GM19397 (cell line): ENCODE measurements around the gene CMSS1.

Experiments
- ATAC-seq: cut with Tn5 transposase; IDR thresholded peaks from one replicate; pipeline ENCODE4 v1.9.1; 2021; ENCODE audit warnings: mild to moderate bottlenecking, moderate library complexity; ENCODE audit not compliant: unreplicated experiment

Gene CMSS1

GRCh38 chr3:99850608-99851007 is 32.9 kb downstream of the CMSS1 start:
- no peak for ATAC-seq

DNA sequence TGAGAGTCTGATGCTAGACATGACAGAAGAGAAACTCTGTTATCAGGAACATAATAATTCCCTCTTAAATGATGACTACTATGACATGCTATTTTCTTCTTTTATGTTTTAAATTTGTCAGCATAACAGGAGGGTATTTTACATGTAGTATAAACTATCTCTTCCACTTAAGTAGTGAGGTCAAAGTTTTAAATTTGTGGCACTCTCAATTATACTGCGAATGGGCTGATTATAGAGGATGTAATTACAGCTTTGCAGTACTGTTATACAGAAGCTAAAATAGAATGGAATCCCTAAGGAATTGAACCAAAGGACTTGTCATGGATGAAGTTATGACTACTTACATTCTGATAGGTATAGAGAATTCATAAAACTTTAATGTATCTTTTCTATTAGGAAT is 34.3 kb downstream of the CMSS1 start:
- ATAC-seq: no peak

DNA sequence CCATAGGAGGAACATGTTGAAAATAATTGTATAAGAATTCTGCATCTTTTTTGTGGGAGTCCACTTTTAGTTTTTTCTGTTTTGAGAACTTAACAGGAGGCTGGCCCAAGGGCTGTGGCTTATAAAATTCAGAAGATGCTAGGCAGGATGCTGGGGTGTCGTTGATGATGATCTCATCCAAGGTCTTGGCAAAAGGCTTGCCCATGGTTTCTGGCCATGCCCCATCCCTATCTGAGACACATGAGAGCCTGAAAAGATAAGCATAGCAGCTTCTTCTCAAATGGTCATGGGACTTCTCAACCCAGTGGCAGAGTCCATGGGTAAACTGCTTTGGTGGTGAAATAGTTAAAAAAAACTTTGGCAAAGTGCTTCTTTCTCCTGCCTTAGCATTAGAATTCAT is 35.2 kb downstream of the CMSS1 start:
- no peak for ATAC-seq

- ATAC-seq: no peak
These were observed 37.2 kb downstream of the CMSS1 start for GRCh38 chr3:99854756-99855298.

DNA sequence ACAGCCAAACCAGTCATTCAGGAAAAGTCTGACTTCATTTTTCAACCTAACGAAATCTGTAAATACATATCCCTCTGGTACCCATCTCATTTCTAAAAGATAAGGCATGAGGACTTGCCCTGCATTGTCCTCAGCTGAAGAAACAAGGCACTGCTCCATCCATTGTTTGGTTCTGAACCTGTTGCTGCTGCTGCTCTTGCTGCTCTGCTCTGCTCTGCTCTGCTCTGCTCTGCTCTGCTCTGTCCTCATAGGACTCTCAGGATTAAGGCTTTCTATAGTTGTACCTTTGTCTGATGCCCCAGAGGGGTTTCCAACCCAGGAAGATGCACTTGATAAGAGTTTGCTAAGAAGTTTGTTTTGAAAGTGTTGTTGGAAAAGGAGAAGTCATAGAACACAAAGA is 38.2 kb downstream of the CMSS1 start:
- ATAC-seq: no peak

DNA sequence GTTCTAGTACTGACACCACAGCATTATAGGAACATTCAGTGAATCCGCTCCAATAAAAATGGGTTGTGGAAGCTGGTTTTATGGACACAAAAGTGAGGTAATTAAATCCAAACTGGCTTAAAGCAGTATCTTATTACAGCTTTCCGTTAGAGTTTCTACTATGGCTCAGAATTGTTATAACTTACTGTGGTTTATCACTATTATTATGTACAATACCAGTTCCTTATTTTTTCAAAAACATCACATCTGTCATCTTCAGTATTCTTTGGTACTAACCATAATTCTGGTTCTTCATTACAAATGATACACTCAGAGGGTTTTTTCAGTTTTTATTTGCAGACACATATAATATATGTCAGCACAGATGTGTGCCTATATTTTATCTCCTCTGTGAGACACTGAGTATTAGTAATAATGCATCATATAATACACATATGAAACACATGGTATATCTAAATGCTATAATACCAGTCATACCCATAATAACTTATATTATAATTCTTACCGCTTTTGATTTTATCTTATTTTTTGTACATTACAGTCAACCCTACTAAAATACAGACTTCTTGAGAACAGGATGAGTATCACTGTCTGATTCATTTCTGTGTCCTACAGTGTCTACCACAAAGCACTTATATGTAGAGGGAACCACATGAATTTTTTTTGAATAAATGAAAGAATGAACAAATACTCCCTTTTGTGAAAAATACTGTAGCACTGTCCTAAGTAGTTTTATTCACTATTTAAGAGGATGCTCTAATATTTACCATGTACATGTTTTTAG is 39.0 kb downstream of the CMSS1 start:
- ATAC-seq: no peak

DNA sequence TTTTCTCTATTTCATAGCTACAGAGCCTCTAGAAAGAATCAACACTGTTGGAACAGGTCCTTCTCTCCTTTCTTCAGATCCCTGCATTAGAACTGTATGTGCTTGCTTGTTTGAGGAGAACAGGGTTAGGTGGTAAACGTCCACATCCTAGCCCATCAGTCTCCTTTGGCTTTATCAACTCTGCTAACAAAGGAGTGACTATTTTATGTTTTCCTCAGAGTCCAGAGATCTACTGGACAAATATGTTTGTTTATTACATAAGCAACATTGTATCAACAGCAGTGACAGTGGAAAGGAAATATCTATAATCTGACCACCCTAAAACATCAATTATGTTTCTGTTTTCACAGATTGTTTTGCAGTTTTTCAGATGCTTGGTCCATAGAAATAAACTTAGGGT is 39.6 kb downstream of the CMSS1 start:
- ATAC-seq: no peak

DNA sequence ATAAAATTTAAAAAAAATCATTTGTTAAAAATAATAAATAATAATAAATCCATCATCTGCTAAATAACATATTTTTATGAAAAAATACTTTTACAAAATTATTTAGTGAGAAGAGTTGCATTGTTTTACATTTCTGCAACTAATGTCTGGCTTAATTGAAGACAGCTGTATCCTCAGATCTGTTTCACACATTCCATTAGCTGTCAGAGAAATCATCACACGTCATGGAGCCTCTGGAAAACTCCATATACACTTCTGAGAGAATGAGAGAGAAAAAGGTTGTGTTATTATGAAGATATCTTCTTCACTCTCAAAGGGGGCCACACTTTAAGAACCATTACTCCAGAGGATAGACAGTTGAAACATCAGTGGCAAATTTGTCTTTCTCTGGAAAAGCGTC is 40.8 kb downstream of the CMSS1 start:
- no peak for ATAC-seq

DNA sequence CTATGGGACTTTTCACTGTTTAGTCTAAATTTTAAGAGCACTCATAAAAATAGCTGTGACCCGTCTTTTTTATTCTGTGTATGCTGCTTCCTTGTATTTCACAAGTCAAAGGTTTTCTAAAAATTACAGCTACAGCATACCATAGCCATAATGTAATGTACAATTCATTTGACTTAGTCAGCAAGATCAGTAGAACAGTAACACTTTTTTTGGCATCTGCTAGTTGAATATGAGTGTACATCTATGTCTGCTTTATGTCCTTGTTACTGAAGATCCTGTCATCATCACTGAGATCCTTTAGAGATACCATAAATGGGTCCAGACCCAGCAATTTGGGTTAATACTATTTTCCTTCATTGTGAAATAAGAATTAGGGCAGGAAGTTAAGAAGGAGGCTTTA is 42.2 kb downstream of the CMSS1 start:
- ATAC-seq: no peak

DNA sequence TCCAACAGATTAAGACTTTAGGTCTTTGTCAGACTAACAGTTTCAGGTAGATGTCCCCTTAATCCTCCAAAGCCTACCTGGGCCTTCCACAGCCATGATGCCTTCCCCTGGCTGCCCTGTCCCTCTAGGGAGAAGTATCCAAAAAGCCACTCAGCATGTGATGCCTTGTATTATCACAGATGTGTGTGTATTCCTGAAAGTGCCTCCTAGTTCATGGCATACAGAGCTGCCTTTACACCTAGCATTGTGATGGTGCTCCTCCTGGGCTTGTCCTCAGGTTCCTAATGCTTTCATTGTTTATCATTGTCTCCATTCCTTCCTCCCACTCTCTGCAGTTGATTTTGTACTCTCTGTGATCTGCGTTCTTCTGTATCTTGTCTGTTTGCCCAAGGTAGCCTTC is 43.6 kb downstream of the CMSS1 start:
- no peak for ATAC-seq

- no peak for ATAC-seq
These were observed 44.5 kb downstream of the CMSS1 start for GRCh38 chr3:99862208-99862607.

DNA sequence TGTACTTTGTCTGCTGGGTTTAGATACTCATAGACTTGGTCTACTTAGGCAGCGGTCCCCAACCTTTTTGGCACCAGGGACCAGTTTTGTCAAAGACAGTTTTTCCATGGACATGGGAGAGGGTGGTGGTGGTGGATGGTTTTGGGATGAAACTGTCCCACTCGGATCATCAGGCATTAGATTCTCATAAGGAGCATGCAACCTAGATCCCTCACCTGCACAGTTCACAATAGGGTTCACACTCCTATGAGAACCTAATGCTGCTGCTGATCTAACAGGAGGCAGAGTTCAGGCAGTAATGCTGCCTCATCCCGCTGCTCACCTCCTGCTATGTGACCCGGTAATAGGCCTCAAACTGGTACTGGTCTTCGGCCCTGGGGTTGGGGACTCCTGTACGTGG is 45.3 kb downstream of the CMSS1 start:
- ATAC-seq: no peak

DNA sequence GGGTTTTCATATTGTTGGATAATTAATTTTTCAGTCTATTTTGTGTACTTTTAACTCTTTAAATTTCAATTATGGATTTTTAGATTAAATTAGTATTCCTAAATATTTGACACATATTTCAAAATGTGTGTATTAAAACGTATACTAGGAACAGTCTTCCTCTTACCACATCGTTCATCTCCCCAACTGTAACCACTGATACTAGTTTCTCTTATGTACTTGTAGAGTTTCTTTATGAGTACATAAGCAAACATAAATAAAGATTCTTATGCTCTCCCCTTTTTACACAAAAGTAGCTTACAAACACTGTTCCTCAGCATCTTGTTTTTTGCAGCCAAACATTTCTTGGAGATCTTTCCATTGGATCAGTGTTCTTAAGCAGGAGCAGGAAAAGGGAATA is 45.9 kb downstream of the CMSS1 start:
- ATAC-seq: no peak

DNA sequence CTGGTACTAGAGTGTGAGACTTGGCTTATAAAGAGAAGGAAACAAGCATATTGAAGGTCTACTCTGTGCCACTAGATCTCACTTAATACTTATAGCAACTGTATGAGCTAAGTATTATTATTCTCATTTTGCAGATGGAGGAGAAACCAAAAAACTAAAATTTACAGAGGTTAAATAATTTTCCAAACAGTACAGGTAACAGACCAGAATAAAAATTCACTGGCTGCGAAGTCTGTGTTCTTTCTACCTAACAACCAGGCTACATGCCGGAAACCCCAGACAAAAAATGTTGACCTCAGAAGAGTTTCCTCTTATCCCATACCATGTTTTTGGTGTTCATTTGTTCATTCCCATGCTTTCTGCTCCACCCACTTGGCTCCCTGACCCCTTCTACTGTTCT is 46.6 kb downstream of the CMSS1 start:
- ATAC-seq: no peak

GRCh38 chr3:99865321-99865720 is 47.7 kb downstream of the CMSS1 start:
- no peak for ATAC-seq

- ATAC-seq: no peak
These were observed 48.6 kb downstream of the CMSS1 start for GRCh38 chr3:99866261-99866761.

DNA sequence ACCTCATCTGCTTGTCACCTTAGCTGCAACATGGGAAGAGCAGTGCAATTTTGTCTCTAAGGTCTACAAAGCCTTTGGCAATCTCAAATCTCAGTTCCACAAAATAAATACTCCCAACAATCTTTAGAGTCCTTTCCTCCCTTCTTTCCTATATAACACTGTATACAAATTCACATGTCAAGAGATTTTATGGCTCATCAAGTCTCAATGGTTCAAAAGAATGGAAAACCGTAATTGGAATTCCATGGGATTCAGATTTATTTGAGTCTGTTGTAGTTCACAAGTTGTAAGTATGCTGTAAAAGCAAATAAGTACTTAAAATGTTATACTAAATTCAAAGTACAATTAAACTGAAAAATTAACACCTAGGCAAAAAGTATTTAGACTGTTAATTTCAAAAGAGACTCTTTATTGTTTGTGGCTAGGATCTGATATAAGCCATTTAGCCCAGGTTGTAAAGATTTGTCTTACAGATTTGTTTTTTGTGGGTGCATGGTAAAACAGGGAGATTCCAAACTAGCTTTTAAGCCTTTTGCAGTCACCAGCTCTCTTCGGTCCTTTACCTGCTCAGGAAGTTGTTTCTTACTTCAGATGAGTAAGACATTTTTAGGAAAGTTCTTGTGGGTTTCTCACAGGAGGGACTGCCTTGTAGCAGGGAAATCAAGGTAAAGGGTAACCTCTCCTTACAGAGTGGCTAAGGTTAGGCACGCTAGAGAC is 50.1 kb downstream of the CMSS1 start:
- no peak for ATAC-seq

GRCh38 chr3:99868311-99868646 is 50.6 kb downstream of the CMSS1 start:
- no peak for ATAC-seq

GRCh38 chr3:99869621-99870020 is 52.0 kb downstream of the CMSS1 start:
- no peak for ATAC-seq

DNA sequence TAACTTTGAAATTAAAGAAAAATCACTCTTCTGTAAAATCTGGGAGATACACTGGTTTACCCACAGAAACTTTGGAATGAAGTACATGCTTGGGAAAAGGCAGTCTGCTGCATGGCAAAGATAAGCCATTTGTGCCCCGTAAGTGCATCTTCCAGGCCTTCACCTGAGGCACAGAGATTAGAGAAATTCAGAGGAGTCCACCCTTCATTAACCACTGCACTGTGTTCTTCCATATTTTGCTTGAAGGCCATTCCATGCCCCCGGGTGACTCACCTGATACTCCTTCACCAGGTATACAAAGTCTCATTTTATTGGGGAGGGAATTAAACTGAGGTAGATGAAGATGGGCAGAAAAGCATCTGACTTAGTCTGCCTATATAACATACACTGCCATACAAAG is 53.0 kb downstream of the CMSS1 start:
- no peak for ATAC-seq

DNA sequence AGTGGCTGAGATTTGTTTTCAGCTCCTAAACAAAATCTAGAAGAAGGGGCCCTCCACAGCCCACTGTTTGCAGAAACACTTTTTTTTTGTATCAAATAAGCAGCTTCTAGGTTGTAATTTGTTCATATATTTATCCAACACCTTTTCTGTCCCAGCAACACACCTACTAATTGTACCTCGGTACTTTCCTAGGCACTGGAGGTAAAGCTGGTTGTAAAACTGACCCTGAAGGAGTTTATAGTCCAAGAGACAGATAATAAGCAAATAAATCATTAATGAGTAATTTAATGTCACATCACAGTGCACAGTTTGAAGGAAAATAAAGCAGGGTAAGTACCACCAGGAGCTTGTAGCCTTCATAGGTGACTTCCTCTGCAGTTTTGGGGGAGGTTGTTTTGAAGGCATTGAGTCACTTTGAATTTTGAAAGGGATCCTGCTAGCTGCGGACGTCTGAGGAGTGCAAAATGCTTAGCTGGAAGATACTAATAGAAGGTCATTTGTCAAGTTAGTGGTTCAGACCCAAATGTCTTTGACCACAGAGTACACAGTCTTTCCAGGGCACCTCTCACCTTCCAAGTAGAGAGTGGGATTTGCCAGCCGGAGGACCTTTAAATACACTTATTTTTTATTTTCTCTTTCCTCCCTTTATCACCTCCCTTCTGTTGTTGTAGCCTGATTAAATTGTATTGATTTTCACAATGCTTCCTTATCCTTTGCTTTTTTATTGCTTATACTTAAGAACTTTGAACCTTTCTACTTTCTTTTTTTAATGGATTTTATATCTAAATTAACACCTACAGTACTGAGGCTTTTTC is 53.8 kb downstream of the CMSS1 start:
- ATAC-seq: no peak

- ATAC-seq: peak; percentile 31
These were observed 55.2 kb downstream of the CMSS1 start for GRCh38 chr3:99872923-99873254.
